WTC11 (cell line): ENCODE results near the gene TMEM179. TPM values are rescaled to one million over a fixed set of nuclear protein-coding genes. Genes with fewer than 3 reads are reported as not detected.
A peak's percentile ranks its signal among the peaks of the same experiment; 100 is the strongest.

Experiments used
- ATAC-seq: fragments of 200-7000 bp; cut with Tn5 transposase; 2 replicates; pipeline ENCODE4 v1.10.0; 2021; ENCODE audit warnings: mild to moderate bottlenecking, moderate library complexity
- CTCF ChIA-PET: fragments of 300-600 bp; sonication (Branson Sonifier 250); formaldehyde crosslinking; loops from one replicate; lab custom pipeline; 2021; ENCODE audit warnings: antibody characterized with exemption; lab: Charles Lee
- POLR2A ChIA-PET: fragments of 350-600 bp; sonication (Branson Sonifier 250); formaldehyde crosslinking; loops from one replicate; lab custom pipeline; 2021; ENCODE audit warnings: antibody characterized with exemption; lab: Charles Lee
- DNase-seq: peaks from one replicate; pipeline ENCODE4 v3.0.0; 2021; ENCODE audit warnings: low spot score
- H3K27ac Mint-ChIP-seq: 2 replicates; pipeline ENCODE4 v1.8.0; 2021; ENCODE audit warnings: mixed read lengths
- H3K27me3 Mint-ChIP-seq: 2 replicates; pipeline ENCODE4 v1.8.0; 2021; ENCODE audit warnings: low read depth, mild to moderate bottlenecking, moderate library complexity, mixed read lengths
- H3K36me3 Mint-ChIP-seq: 2 replicates; pipeline ENCODE4 v1.8.0; 2021; ENCODE audit warnings: mixed read lengths
- H3K4me1 Mint-ChIP-seq: 2 replicates; pipeline ENCODE4 v1.8.0; 2022; ENCODE audit warnings: mixed read lengths
- H3K4me3 Mint-ChIP-seq: 2 replicates; pipeline ENCODE4 v1.8.0; 2021; ENCODE audit warnings: mild to moderate bottlenecking, moderate library complexity, mixed read lengths
- H3K9me3 Mint-ChIP-seq: 2 replicates; pipeline ENCODE4 v1.8.0; 2021; ENCODE audit warnings: mixed read lengths
- CBFB ChIP-seq: sonication (generic); formaldehyde crosslinking; IDR thresholded peaks from 2 replicates; pipeline ENCODE4 v1.8.1; 2022; ENCODE audit warnings: mild to moderate bottlenecking, low read depth, missing genetic modification reagents
- E2F1 ChIP-seq: sonication (generic); formaldehyde crosslinking; IDR thresholded peaks from 2 replicates; pipeline ENCODE4 v1.8.0; 2022; ENCODE audit warnings: mild to moderate bottlenecking, missing genetic modification reagents
- ESRRA ChIP-seq: sonication (generic); formaldehyde crosslinking; IDR thresholded peaks from 2 replicates; pipeline ENCODE4 v1.8.1; 2022; ENCODE audit warnings: mild to moderate bottlenecking, missing genetic modification reagents, borderline replicate concordance
- GABPB1 ChIP-seq: sonication (generic); formaldehyde crosslinking; IDR thresholded peaks from 2 replicates; pipeline ENCODE4 v1.8.1; 2023; ENCODE audit warnings: mild to moderate bottlenecking, missing genetic modification reagents
- JUN ChIP-seq: sonication (generic); formaldehyde crosslinking; IDR thresholded peaks from 2 replicates; pipeline ENCODE4 v1.8.0; 2023; ENCODE audit warnings: mild to moderate bottlenecking, missing genetic modification reagents
- KAT7 ChIP-seq: sonication (generic); formaldehyde crosslinking; IDR thresholded peaks from 2 replicates; pipeline ENCODE4 v1.8.1; 2023; ENCODE audit warnings: missing genetic modification reagents, mild to moderate bottlenecking, borderline replicate concordance
- NFATC4 ChIP-seq: fragments of 250-450 bp; sonication (Bioruptor Pico); IDR thresholded peaks from 2 replicates; pipeline ENCODE4 v1.9.0; 2021; ENCODE audit warnings: mild to moderate bottlenecking
- NR1H2 ChIP-seq: sonication (generic); formaldehyde crosslinking; IDR thresholded peaks from 2 replicates; pipeline ENCODE4 v1.9.0; 2021; ENCODE audit warnings: mild to moderate bottlenecking, moderate library complexity, missing genetic modification reagents
- NR2C2 ChIP-seq: sonication (generic); formaldehyde crosslinking; IDR thresholded peaks from 2 replicates; pipeline ENCODE4 v1.8.0; 2022; ENCODE audit warnings: mild to moderate bottlenecking, missing genetic modification reagents
- NR3C1 ChIP-seq: sonication (generic); formaldehyde crosslinking; conservative IDR thresholded peaks from 2 replicates; pipeline ENCODE4 v1.8.1; 2023; ENCODE audit warnings: low read depth, mild to moderate bottlenecking, missing genetic modification reagents
- RELA ChIP-seq: sonication (generic); formaldehyde crosslinking; IDR thresholded peaks from 2 replicates; pipeline ENCODE4 v1.8.1; 2022; ENCODE audit warnings: missing genetic modification reagents, mild to moderate bottlenecking, borderline replicate concordance
- SP1 ChIP-seq: sonication (generic); formaldehyde crosslinking; conservative IDR thresholded peaks from 2 replicates; pipeline ENCODE4 v1.8.1; 2022; ENCODE audit warnings: missing genetic modification reagents
- TEAD1 ChIP-seq: sonication (generic); formaldehyde crosslinking; IDR thresholded peaks from 2 replicates; pipeline ENCODE4 v1.8.0; 2022; ENCODE audit warnings: mild to moderate bottlenecking, missing genetic modification reagents
- TP53 ChIP-seq: sonication (generic); formaldehyde crosslinking; IDR thresholded peaks from 2 replicates; pipeline ENCODE4 v1.8.1; 2023; ENCODE audit warnings: mild to moderate bottlenecking, missing genetic modification reagents
- ZBTB21 ChIP-seq: sonication (generic); formaldehyde crosslinking; IDR thresholded peaks from 2 replicates; pipeline ENCODE4 v1.8.1; 2023; ENCODE audit warnings: mild to moderate bottlenecking, missing genetic modification reagents, borderline replicate concordance
- ZNF232 ChIP-seq: sonication (generic); formaldehyde crosslinking; IDR thresholded peaks from 2 replicates; pipeline ENCODE4 v1.8.0; 2022; ENCODE audit warnings: mild to moderate bottlenecking, missing genetic modification reagents
- ZNF423 ChIP-seq: fragments of 250-450 bp; sonication (Bioruptor Pico); IDR thresholded peaks from 2 replicates; pipeline ENCODE4 v2.1.2; 2022; ENCODE audit warnings: mild to moderate bottlenecking, moderate library complexity
- total RNA-seq: library from RNA; stranded (reverse); gene quantifications from 3 replicates; pipeline ENCODE4 v1.2.3, GENCODE V29; 2021
- TF ChIP-seq, protein P1 (sequence below): sonication (generic); formaldehyde crosslinking; IDR thresholded peaks from 2 replicates; pipeline ENCODE4 v1.8.1; 2022; ENCODE audit warnings: low read depth, missing genetic modification reagents, borderline replicate concordance
- TF ChIP-seq, protein P2 (sequence below): sonication (generic); formaldehyde crosslinking; IDR thresholded peaks from 2 replicates; pipeline ENCODE4 v1.8.0; 2022; ENCODE audit warnings: mild to moderate bottlenecking, missing genetic modification reagents
- TF ChIP-seq, protein P3 (sequence below): sonication (generic); formaldehyde crosslinking; IDR thresholded peaks from 2 replicates; pipeline ENCODE4 v1.8.1; 2023; ENCODE audit warnings: mild to moderate bottlenecking, moderate library complexity, missing genetic modification reagents
- TF ChIP-seq, protein P4 (sequence below): sonication (generic); formaldehyde crosslinking; IDR thresholded peaks from 2 replicates; pipeline ENCODE4 v1.8.1; 2023; ENCODE audit warnings: mild to moderate bottlenecking, missing genetic modification reagents
- TF ChIP-seq, protein P5 (sequence below): sonication (generic); formaldehyde crosslinking; IDR thresholded peaks from 2 replicates; pipeline ENCODE4 v1.8.0; 2022; ENCODE audit warnings: missing genetic modification reagents

TMEM179 gene
- total RNA-seq, 1 experiment from 2014 or later = 2.4 TPM

DNA sequence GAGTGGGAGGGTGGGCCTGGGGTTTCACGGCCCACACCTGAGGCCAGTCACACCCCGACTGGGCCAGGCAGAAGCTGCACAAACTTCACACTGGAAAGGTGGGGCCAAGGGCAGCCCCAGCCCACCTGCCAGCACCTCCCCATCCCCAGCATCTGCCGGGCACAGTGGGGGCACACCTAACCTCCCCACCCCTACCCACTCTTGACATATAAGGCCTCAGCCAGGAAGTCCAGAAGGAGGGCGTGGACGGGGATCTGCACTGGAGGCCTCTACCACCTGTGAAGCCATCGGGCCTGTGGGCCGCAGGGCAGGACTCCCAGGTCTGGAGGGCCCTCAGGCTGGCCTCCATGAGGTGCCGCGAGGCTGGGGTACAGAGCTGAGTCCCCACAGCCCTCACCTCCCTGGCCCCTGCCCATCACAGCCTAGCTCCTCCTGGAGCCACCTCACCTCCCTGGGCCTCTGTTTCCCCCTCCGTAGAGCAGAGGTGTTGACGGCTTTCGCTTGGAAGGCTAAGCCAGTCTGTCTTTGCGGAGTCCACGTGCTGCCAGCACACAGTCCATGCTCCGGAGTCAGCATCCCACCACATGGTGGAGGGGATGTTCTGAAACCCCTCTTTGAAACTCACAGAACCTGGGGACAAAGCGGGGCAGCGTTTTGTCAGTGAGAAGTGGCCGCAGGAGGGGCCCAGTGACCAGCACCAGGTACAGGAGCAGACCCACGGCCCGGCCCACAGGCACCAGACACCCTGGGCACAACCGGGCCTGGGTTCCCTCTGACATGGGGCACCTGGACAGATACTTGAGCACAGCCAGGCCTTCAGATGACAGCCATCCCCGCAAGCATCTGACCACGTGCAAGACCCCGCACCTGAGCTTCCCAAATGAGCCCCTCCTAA is 46.7 kb upstream of the TMEM179 start:
- H3K36me3 Mint-ChIP-seq = peaks cover 20% of the 10 kb centered on the region
- H3K4me1 Mint-ChIP-seq = no peaks in the 10 kb centered on the region
- CTCF ChIA-PET = interaction anchor here (0.6 to 2.2 kb wide), 16 partner anchors 9 to 296 kb away, joined by 3 to 15 read pairs (median 4); partner anchors contain the start of gene ADSS1
- H3K27ac Mint-ChIP-seq = no peak overlapping the region
- DNase-seq (no peak), ATAC-seq (no peak)
- TF ChIP-seq NR2C2 (CRISPR knock-in tag) (no peak), ESRRA (CRISPR knock-in tag) (no peak), TP53 (CRISPR knock-in tag) (no peak), ZBTB21 (CRISPR knock-in tag) (no peak), NR3C1 (CRISPR knock-in tag) (no peak), NFATC4 (CRISPR knock-in tag) (no peak), NR1H2 (CRISPR knock-in tag) (no peak)
- TF ChIP-seq, protein P1, sequence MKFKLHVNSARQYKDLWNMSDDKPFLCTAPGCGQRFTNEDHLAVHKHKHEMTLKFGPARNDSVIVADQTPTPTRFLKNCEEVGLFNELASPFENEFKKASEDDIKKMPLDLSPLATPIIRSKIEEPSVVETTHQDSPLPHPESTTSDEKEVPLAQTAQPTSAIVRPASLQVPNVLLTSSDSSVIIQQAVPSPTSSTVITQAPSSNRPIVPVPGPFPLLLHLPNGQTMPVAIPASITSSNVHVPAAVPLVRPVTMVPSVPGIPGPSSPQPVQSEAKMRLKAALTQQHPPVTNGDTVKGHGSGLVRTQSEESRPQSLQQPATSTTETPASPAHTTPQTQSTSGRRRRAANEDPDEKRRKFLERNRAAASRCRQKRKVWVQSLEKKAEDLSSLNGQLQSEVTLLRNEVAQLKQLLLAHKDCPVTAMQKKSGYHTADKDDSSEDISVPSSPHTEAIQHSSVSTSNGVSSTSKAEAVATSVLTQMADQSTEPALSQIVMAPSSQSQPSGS = no peak
- H3K4me3 Mint-ChIP-seq = no peak overlapping the region
- H3K27me3 Mint-ChIP-seq = peaks cover 45% of the 10 kb centered on the region
- POLR2A ChIA-PET = no interaction called here
- H3K9me3 Mint-ChIP-seq = peaks cover 27% of the 10 kb centered on the region

- Mint-ChIP-seq H3K36me3 (peaks cover 25% of the 10 kb centered on the region), H3K27ac (no peak overlapping the region), H3K9me3 (peaks cover 28% of the 10 kb centered on the region), H3K27me3 (peaks cover 38% of the 10 kb centered on the region), H3K4me1 (no peaks in the 10 kb centered on the region), H3K4me3 (peak overlapping the region; percentile 78)
- ATAC-seq (peak; percentile 90), DNase-seq (peak; percentile 87)
- CTCF ChIA-PET = interaction anchor here (1.2 to 2.2 kb wide), 7 partner anchors 10 to 56 kb away, joined by 3 to 15 read pairs (median 5); no protein-coding TSS in a partner anchor
- POLR2A ChIA-PET = no interaction called here
- TF ChIP-seq, protein P2, sequence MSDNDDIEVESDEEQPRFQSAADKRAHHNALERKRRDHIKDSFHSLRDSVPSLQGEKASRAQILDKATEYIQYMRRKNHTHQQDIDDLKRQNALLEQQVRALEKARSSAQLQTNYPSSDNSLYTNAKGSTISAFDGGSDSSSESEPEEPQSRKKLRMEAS = peak; percentile 56; the same call in 1 of the 2 replicates
- peak; percentile 87; the same call in 1 of the 2 replicates for TF ChIP-seq CBFB (CRISPR knock-in tag)
- TF ChIP-seq TEAD1 = 0 out of 2 replicates have a peak, but pooled peaks have one; percentile 36
- TF ChIP-seq ZNF232 (CRISPR knock-in tag) = 0 out of 2 replicates have a peak, but pooled peaks have one; percentile 60
- TF ChIP-seq, protein P3, sequence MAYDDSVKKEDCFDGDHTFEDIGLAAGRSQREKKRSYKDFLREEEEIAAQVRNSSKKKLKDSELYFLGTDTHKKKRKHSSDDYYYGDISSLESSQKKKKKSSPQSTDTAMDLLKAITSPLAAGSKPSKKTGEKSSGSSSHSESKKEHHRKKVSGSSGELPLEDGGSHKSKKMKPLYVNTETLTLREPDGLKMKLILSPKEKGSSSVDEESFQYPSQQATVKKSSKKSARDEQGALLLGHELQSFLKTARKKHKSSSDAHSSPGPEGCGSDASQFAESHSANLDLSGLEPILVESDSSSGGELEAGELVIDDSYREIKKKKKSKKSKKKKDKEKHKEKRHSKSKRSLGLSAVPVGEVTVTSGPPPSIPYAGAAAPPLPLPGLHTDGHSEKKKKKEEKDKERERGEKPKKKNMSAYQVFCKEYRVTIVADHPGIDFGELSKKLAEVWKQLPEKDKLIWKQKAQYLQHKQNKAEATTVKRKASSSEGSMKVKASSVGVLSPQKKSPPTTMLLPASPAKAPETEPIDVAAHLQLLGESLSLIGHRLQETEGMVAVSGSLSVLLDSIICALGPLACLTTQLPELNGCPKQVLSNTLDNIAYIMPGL = peak; percentile 90
- TF ChIP-seq, protein P4, sequence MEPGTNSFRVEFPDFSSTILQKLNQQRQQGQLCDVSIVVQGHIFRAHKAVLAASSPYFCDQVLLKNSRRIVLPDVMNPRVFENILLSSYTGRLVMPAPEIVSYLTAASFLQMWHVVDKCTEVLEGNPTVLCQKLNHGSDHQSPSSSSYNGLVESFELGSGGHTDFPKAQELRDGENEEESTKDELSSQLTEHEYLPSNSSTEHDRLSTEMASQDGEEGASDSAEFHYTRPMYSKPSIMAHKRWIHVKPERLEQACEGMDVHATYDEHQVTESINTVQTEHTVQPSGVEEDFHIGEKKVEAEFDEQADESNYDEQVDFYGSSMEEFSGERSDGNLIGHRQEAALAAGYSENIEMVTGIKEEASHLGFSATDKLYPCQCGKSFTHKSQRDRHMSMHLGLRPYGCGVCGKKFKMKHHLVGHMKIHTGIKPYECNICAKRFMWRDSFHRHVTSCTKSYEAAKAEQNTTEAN (CRISPR knock-in tag) = peak; percentile 74; the same call in 1 of the 2 replicates
- peak; percentile 82 for TF ChIP-seq SP1 (CRISPR knock-in tag)
- TF ChIP-seq E2F1 (CRISPR knock-in tag) = no peak
- no peak for TF ChIP-seq GABPB1
- 0 out of 2 replicates have a peak, but pooled peaks have one; percentile 50 for TF ChIP-seq TP53 (CRISPR knock-in tag)
- TF ChIP-seq ZNF423 (CRISPR knock-in tag) = 0 out of 2 replicates have a peak, but pooled peaks have one; percentile 14
- TF ChIP-seq, protein P5, sequence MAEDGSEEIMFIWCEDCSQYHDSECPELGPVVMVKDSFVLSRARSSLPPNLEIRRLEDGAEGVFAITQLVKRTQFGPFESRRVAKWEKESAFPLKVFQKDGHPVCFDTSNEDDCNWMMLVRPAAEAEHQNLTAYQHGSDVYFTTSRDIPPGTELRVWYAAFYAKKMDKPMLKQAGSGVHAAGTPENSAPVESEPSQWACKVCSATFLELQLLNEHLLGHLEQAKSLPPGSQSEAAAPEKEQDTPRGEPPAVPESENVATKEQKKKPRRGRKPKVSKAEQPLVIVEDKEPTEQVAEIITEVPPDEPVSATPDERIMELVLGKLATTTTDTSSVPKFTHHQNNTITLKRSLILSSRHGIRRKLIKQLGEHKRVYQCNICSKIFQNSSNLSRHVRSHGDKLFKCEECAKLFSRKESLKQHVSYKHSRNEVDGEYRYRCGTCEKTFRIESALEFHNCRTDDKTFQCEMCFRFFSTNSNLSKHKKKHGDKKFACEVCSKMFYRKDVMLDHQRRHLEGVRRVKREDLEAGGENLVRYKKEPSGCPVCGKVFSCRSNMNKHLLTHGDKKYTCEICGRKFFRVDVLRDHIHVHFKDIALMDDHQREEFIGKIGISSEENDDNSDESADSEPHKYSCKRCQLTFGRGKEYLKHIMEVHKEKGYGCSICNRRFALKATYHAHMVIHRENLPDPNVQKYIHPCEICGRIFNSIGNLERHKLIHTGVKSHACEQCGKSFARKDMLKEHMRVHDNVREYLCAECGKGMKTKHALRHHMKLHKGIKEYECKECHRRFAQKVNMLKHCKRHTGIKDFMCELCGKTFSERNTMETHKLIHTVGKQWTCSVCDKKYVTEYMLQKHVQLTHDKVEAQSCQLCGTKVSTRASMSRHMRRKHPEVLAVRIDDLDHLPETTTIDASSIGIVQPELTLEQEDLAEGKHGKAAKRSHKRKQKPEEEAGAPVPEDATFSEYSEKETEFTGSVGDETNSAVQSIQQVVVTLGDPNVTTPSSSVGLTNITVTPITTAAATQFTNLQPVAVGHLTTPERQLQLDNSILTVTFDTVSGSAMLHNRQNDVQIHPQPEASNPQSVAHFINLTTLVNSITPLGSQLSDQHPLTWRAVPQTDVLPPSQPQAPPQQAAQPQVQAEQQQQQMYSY (CRISPR knock-in tag) = no peak
- no peak for TF ChIP-seq JUN
- TF ChIP-seq KAT7 (CRISPR knock-in tag) = 0 out of 2 replicates have a peak, but pooled peaks have one; percentile 57
- TF ChIP-seq ZBTB21 (CRISPR knock-in tag) = peak; percentile 65; the same call in 1 of the 2 replicates
- peak; percentile 75; the same call in 1 of the 2 replicates for TF ChIP-seq RELA (CRISPR knock-in tag)
Observed at GRCh38 chr14:104650057-104650980, 45.7 kb upstream of the TMEM179 start.
